Fibroblast of gingiva (primary cell): ENCODE data around the gene SLFNL1.
A peak's percentile ranks its signal among the peaks of the same experiment; 100 is the strongest.

Experiments used
- DNase-seq: peaks from one replicate; pipeline ENCODE4 v3.0.0-alpha.2; 2011; ENCODE audit warnings: low read depth

SLFNL1 gene

GRCh38 chr1:41021526-41022308 is at the start of gene SLFNL1:
Gene SLFNL1 (minus strand): TSS chr1:41021725. CDS start chr1:41020660, 1,065 bp downstream.
- DNase-seq = no peak

DNA sequence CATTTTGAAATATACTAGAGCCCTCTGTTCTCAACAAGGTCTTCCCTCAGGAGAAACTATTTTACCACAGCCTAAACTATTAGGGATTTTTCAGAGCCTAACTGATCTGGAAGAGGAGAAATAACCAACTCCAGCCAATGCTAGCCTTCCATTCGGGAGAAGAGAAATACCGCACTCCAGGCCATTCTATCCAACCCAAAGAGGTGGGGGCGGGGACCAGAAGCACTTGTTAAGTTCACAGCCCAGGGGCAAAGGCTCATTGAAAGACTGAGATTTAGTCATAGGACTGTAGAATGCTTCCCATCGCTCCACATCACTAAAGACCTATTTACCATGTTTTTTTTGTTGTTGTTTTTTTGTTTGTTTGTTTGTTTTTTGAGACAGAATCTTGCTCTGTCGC is 35.4 kb upstream of the SLFNL1 start:
- DNase-seq = no peak

- no peak for DNase-seq
Measured at GRCh38 chr1:41053316-41053715, 31.8 kb upstream of the SLFNL1 start.

- no peak for DNase-seq
Measured at GRCh38 chr1:41051022-41051421, 29.5 kb upstream of the SLFNL1 start.

DNA sequence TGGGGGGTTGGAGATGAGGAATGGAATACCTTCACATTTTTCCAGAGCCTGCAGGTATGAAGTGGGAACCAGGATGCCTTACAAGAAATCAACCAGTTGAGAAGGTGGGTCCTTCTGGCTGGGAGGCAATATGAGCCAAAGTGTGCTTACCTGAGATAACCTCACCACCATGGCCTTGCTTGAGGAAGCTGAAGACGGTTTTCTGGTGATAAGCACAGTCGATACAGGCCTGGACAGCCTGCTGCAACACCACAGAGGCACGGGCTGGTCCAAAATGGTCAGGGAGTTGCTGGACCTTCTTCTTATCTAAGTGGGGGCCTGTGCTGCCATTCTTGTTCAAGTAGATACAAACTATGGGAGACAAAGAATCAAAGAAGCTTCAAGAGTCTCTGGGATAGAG is 27.0 kb upstream of the SLFNL1 start:
- no peak for DNase-seq

- DNase-seq = no peak
Measured at GRCh38 chr1:41046347-41046775, 24.8 kb upstream of the SLFNL1 start.

DNA sequence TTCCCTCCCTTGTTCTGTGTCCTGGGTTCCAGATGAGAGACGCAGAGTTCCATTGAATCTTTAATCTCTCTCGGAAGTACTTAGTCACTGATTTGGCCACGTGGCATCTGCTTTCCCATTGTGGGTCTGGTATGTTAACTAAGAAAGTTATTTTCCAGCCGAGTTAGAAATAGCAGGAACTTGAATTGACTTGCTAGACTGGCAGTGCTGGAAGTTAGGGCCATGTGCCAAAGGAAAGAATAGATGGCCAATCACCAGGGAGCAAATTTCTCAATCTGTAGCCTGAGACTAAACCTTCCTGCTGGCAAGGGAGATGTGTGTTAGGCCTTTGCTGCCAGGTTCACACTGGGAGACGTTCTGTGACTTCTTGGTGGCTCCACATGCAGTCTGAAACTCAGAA is 24.2 kb upstream of the SLFNL1 start:
- peak; percentile 93 for DNase-seq

DNA sequence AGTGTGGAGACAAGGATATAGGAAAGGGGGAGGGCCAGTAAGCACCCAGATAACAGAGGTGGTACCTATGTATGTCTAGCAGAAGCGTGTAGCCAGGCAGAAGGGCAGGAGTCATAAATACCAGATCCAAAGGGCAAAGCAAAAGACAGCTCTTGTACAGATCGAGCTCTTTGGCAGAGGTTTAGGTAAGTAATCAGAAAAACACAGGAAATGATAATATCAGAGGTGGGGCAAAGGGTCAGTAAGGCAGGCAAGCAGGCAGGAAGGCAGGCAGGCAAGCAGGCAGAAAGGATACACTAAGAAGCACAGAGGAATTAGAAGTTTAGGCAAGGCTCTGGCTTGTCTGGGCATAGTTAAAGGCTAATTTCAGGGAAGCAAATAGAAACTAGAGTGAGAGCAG is 22.7 kb upstream of the SLFNL1 start:
- no peak for DNase-seq

GRCh38 chr1:41041614-41042270 is 20.2 kb upstream of the SLFNL1 start:
- DNase-seq = peak; percentile 17

- DNase-seq = no peak
Measured at GRCh38 chr1:41038110-41038509, 16.6 kb upstream of the SLFNL1 start.

- no peak for DNase-seq
Measured at GRCh38 chr1:41037116-41037903, 15.8 kb upstream of the SLFNL1 start.

DNA sequence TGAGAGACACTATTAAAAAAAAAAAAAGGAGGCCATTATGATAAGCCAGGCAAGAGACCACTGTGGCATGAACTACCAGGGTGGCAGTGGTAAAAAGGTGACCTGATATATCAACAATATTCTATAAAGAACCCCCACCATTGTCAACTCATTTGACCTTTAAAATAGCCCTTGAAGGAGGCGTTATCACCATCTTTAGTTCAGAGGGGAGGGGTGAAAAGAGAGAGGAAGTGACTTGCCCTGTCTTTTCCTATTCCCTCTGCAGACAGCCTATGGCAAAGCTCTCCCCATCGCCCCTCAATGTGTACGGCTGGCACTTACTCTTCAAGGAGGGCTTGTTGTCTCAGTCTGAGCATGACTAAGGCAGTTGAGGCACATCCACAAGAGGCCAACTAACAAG is 11.7 kb upstream of the SLFNL1 start:
- DNase-seq = no peak

- no peak for DNase-seq
Measured at GRCh38 chr1:41032147-41032546, 10.6 kb upstream of the SLFNL1 start.

- no peak for DNase-seq
Measured at GRCh38 chr1:41030872-41031616, 9.5 kb upstream of the SLFNL1 start.

- no peak for DNase-seq
Measured at GRCh38 chr1:41028034-41028642, 6.6 kb upstream of the SLFNL1 start.

DNA sequence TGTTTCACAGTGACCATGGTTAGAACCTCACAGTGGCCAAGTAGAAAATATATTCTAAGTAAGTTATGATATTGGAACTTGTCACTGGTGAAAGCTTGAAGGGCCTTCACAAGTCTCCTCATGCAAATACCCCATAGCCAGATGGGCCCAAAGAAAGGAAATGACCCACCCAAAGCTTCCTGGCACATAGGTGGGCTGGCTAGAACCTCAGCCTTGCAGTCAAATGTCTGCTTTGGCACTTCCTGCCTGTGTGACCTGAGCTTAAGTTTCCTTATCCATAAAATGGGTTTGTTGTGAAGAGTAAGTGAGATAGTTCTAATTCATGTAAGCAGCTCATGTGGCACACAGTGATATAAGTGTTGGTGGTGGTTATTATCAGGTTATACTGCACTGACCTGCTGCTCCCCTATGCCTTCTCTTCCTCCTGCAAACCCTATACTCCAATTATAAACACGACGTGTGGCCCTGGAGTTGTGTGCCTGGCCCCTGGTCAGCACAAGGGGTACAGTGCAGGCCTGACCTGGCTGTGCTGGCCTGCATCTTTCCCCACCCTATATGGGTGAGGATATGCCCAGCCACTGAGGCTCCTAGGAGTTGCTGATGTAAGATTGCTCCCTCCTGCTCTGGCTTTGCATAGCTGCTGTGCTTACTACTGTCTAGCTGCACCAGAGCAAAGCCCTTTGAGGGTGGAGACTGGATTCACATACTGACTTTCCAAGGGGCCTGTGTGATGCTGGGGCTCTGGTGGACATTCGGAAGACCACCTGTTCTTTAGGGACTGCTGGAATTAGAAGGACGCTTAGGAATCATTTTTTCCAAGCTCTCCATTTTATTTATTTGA is 4.7 kb upstream of the SLFNL1 start:
- no peak for DNase-seq

GRCh38 chr1:41024953-41025352 is 3.4 kb upstream of the SLFNL1 start:
- no peak for DNase-seq

- no peak for DNase-seq
Measured at GRCh38 chr1:41023279-41023990, 1.9 kb upstream of the SLFNL1 start.

DNA sequence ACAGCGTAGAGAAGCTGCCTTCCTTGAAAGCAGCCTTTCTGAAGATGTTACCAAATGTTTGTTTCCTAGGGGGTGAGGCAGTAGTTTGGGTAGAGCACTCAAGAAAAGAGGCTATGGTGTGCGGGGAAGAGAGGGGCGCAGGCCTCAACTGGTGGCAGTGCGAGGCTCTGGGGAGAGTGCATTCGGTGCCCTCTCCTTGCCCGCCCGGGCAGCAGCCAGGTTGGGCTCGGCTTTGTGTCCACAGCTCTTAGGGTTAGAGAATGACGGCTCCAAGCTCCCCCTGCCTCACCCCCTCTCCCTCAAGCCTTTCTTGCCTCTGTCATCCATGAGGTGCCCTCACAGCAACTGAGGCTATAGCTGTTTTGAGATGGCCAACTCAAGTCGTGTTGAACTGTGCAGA is 899 bp upstream of the SLFNL1 start:
- no peak for DNase-seq

DNA sequence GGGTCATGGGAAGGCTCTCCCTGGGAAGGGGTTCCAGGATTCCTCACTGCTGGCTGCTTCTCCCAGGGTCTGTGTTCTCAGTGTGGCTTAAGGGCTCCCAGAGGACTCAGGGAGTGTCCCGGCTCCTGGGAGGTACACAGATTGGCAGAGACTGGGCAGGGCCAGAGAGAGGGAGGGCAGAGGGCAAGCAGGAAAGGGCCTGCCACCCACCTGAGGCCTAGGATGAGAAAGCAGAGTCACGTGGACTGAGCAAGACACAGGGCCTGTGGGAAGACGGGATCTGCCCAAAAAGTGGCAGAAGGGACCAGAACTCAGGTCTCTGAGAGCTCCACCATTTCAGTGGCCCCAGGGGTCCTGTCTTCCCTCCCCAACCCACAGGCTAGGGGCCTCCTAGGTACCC is 871 bp downstream of the SLFNL1 start:
- DNase-seq = no peak
